Astrocyte of the spinal cord (primary cell): Measurements from ENCODE around the gene MAGI2.
A peak's percentile ranks its signal among the peaks of the same experiment; 100 is the strongest.

Experiments
- DNase-seq: peaks from one replicate; pipeline ENCODE4 v3.0.0; 2011; ENCODE audit warnings: low read depth, low spot score
- H3K4me3 ChIP-seq: 2 replicates; pipeline ENCODE4 v1.5.1; 2011; ENCODE audit warnings: low read depth, mild to moderate bottlenecking, low read length, moderate library complexity
- CTCF ChIP-seq: IDR thresholded peaks from 2 replicates; pipeline ENCODE4 v1.5.1; 2012; ENCODE audit warnings: low read depth, mild to moderate bottlenecking, low read length, inconsistent platforms
- in situ Hi-C: cut with HindIII; loops from 2 replicates; pipeline ENCODE4 v1.10.0; 2017; ENCODE audit warnings: low sequenced_read_pairs

MAGI2 gene

GRCh38 chr7:79334334-79334733 lies 119.1 kb downstream of the MAGI2 start:
- DNase-seq: no peak
- no peak for TF ChIP-seq CTCF

GRCh38 chr7:79332091-79332490 lies 121.4 kb downstream of the MAGI2 start:
- no peak for TF ChIP-seq CTCF
- DNase-seq: no peak
- in situ Hi-C loops: no loop called here
- H3K4me3 ChIP-seq: no peak overlapping the region

More at GRCh38 chr7:79334334-79334733, 119.1 kb downstream of the MAGI2 start:
- no peak overlapping the region for H3K4me3 ChIP-seq
- in situ Hi-C loops: no loop called here

- in situ Hi-C loops: no loop called here
- no peak overlapping the region for H3K4me3 ChIP-seq
- TF ChIP-seq CTCF: no peak
- DNase-seq: no peak
Observed at GRCh38 chr7:79329464-79329863, 124.0 kb downstream of the MAGI2 start.

GRCh38 chr7:79320741-79321473 lies 132.6 kb downstream of the MAGI2 start:
- TF ChIP-seq CTCF: no peak
- in situ Hi-C loops: no loop called here
- DNase-seq: peak; percentile 38
- H3K4me3 ChIP-seq: no peak overlapping the region

- in situ Hi-C loops: no loop called here
Observed at GRCh38 chr7:79319369-79319768, 134.1 kb downstream of the MAGI2 start.

GRCh38 chr7:79317728-79318127 lies 135.7 kb downstream of the MAGI2 start:
- TF ChIP-seq CTCF: no peak
- H3K4me3 ChIP-seq: no peak overlapping the region
- in situ Hi-C loops: no loop called here
- DNase-seq: peak; percentile 83

More at GRCh38 chr7:79319369-79319768, 134.1 kb downstream of the MAGI2 start:
- no peak for DNase-seq
- H3K4me3 ChIP-seq: no peak overlapping the region
- no peak for TF ChIP-seq CTCF
